Calu3 (cell line): Measurements from ENCODE around the gene PPBP. TPM values are rescaled to one million over a fixed set of nuclear protein-coding genes. Genes with fewer than 3 reads are reported as not detected.
A peak's percentile ranks its signal among the peaks of the same experiment; 100 is the strongest.

Experiments
- BruUV-seq: library from RNA; stranded (reverse); fragments of 400-500 nt; replicated peaks from 2 replicates; lab custom pipeline; 2021; lab: Mats Ljungman, UMichigan
- CTCF ChIA-PET: fragments of 300-600 bp; sonication (Branson Sonifier 250); formaldehyde crosslinking; loops from one replicate; lab custom pipeline; 2022; ENCODE audit warnings: antibody characterized with exemption; lab: Charles Lee
- DNase-seq: peaks from one replicate; pipeline ENCODE4 v3.0.0; 2022
- H3K27ac Mint-ChIP-seq: one replicate; pipeline ENCODE4 v1.8.0; 2022; ENCODE audit warnings: mixed read lengths; ENCODE audit not compliant: unreplicated experiment
- H3K27me3 Mint-ChIP-seq: one replicate; pipeline ENCODE4 v1.8.0; 2022; ENCODE audit warnings: mixed read lengths; ENCODE audit not compliant: unreplicated experiment
- H3K36me3 Mint-ChIP-seq: one replicate; pipeline ENCODE4 v1.8.0; 2022; ENCODE audit warnings: mild to moderate bottlenecking, moderate library complexity, mixed read lengths; ENCODE audit not compliant: insufficient read depth, unreplicated experiment
- H3K4me1 Mint-ChIP-seq: one replicate; pipeline ENCODE4 v1.8.0; 2022; ENCODE audit warnings: mild to moderate bottlenecking, low read depth, mixed read lengths; ENCODE audit not compliant: unreplicated experiment
- H3K4me3 Mint-ChIP-seq: one replicate; pipeline ENCODE4 v1.8.0; 2022; ENCODE audit warnings: mild to moderate bottlenecking, low read depth, moderate library complexity, mixed read lengths; ENCODE audit not compliant: unreplicated experiment
- H3K9me3 Mint-ChIP-seq: one replicate; pipeline ENCODE4 v1.8.0; 2022; ENCODE audit warnings: low read depth, mixed read lengths; ENCODE audit not compliant: unreplicated experiment
- intact Hi-C: fragments of 100-400 bp; cut with micrococcal nuclease; formaldehyde crosslinking; loops from one replicate; pipeline ENCODE4 v1.10.0; 2022; ENCODE audit not compliant: unreplicated experiment
- total RNA-seq: library from RNA; stranded (reverse); gene quantifications from 2 replicates; pipeline ENCODE4 v1.2.3, GENCODE V29; 2022
- TF ChIP-seq, protein P1 (sequence below): fragments of 200-600 bp; IDR thresholded peaks from one replicate; pipeline ENCODE4 v1.8.0; 2022; ENCODE audit warnings: antibody characterized with exemption; ENCODE audit not compliant: unreplicated experiment

The PPBP gene
- total RNA-seq, 1 experiment from 2014 or later = not detected

DNA sequence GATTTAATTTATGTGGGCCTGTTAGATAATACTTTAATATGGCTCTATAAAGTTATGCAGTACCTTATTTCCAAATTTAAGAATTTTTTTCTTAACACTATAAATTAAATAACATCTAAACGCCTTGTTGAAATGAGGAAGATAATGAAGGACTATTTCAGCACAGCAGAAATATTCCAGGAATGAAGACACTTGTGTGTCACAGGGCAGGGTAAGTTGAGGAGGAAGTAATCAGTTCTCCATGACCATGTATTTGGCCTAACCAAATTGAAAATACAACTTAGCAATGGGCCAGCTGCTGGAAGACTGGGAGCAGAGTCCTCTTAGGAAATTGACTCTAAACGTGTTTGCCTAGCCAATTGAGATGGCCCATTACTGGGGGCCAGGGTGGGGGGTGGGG, 33.6 kb upstream of the PPBP start:
- DNase-seq = no peak
- Mint-ChIP-seq H3K4me3 (no peak overlapping the region), H3K27ac (peak overlapping the region; percentile 64), H3K36me3 (peaks cover 10% of the 10 kb centered on the region), H3K4me1 (peaks cover 36% of the 10 kb centered on the region), H3K9me3 (no peaks in the 10 kb centered on the region), H3K27me3 (no peaks in the 10 kb centered on the region)
- CTCF ChIA-PET = no interaction called here
- TF ChIP-seq, protein P1, sequence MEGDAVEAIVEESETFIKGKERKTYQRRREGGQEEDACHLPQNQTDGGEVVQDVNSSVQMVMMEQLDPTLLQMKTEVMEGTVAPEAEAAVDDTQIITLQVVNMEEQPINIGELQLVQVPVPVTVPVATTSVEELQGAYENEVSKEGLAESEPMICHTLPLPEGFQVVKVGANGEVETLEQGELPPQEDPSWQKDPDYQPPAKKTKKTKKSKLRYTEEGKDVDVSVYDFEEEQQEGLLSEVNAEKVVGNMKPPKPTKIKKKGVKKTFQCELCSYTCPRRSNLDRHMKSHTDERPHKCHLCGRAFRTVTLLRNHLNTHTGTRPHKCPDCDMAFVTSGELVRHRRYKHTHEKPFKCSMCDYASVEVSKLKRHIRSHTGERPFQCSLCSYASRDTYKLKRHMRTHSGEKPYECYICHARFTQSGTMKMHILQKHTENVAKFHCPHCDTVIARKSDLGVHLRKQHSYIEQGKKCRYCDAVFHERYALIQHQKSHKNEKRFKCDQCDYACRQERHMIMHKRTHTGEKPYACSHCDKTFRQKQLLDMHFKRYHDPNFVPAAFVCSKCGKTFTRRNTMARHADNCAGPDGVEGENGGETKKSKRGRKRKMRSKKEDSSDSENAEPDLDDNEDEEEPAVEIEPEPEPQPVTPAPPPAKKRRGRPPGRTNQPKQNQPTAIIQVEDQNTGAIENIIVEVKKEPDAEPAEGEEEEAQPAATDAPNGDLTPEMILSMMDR = no peak
- intact Hi-C loops = no loop called here
- BruUV-seq = no TSS peak

- BruUV-seq = no TSS peak
- peak overlapping the region; percentile 15 for H3K27ac Mint-ChIP-seq
- intact Hi-C loops = no loop called here
Measured at GRCh38 chr4:74018771-74019170, 30.8 kb upstream of the PPBP start.

DNA sequence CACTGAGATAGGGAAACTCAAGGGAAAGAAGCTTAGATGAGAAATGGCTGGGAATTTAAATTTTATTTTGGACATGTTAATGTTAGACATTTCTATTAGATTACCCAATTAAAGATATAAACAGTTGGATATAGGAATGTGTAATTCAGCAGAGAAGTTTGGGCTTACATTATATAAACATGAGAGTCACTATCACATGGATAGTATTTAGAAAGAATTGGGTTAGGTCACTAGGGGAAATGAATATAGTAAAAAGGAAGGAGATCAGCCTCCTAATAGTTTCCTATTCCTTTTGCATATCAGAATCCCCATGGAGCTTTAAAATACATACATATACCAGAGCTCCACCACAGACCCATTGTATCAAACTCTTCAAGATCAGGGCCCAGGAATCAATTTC, 30.1 kb upstream of the PPBP start:
- Mint-ChIP-seq H3K4me3 (no peak overlapping the region), H3K27ac (no peak overlapping the region), H3K9me3 (peaks cover 3% of the 10 kb centered on the region), H3K27me3 (no peaks in the 10 kb centered on the region), H3K4me1 (peaks cover 56% of the 10 kb centered on the region), H3K36me3 (no peaks in the 10 kb centered on the region)
- intact Hi-C loops = no loop called here
- DNase-seq = no peak
- CTCF ChIA-PET = interaction anchor here (1.4 kb wide), 1 partner anchor 20 kb away, joined by 3 read pairs; the partner anchor contains the start of gene CXCL5
- BruUV-seq = no TSS peak
- TF ChIP-seq, protein P1 = no peak

More at GRCh38 chr4:74018771-74019170, 30.8 kb upstream of the PPBP start:
- CTCF ChIA-PET = interaction anchor here (1.4 kb wide), 1 partner anchor 20 kb away, joined by 3 read pairs; the partner anchor contains the start of gene CXCL5
- Mint-ChIP-seq H3K36me3 (peaks cover 6% of the 10 kb centered on the region), H3K4me3 (no peak overlapping the region), H3K4me1 (peaks cover 56% of the 10 kb centered on the region), H3K27me3 (no peaks in the 10 kb centered on the region), H3K9me3 (peaks cover under 1% of the 10 kb centered on the region)
- DNase-seq = no peak
- TF ChIP-seq, protein P1 = no peak

GRCh38 chr4:74016068-74016467, 28.1 kb upstream of the PPBP start:
- no peaks in the 10 kb centered on the region for H3K27me3 Mint-ChIP-seq
- intact Hi-C loops = no loop called here
- TF ChIP-seq, protein P1 = no peak
- H3K36me3 Mint-ChIP-seq = no peaks in the 10 kb centered on the region
- H3K9me3 Mint-ChIP-seq = peaks cover 3% of the 10 kb centered on the region
- H3K4me3 Mint-ChIP-seq = no peak overlapping the region
- CTCF ChIA-PET = no interaction called here
- no peak for DNase-seq
- peak overlapping the region; percentile 33 for H3K27ac Mint-ChIP-seq
- H3K4me1 Mint-ChIP-seq = peaks cover 51% of the 10 kb centered on the region
- BruUV-seq = no TSS peak
